IMR-90 (cell line): ENCODE results near the gene ERP29. TPM values are rescaled to one million over a fixed set of nuclear protein-coding genes. Genes with fewer than 3 reads are reported as not detected.
"Not testable (repeated sequence)": the region's sequence is repeated elsewhere in the genome, so short reads cannot be mapped to it uniquely, and the experiment has no call there.

ENCODE experiments used
- ATAC-seq: fragments of 200-7000 bp; cut with Tn5 transposase; 2 replicates; pipeline ENCODE4 v1.9.1; 2020; ENCODE audit warnings: low read depth, mild to moderate bottlenecking, moderate library complexity
- BruUV-seq: library from RNA; stranded (reverse); fragments of 400-500 nt; replicated peaks from 2 replicates; lab custom pipeline; 2021; lab: Mats Ljungman, UMichigan
- CTCF ChIA-PET: fragments of 300-600 bp; formaldehyde crosslinking; extraction: SDS; loops from one replicate; lab custom pipeline; 2021; ENCODE audit warnings: antibody characterized with exemption; lab: Yijun Ruan, JAX
- POLR2A ChIA-PET: fragments of 300-600 bp; sonication (Branson Sonifier 250); formaldehyde crosslinking; loops from one replicate; lab custom pipeline; 2022; ENCODE audit warnings: antibody characterized with exemption; ENCODE audit not compliant: unreplicated experiment; lab: Charles Lee
- DNase-seq: peaks from one replicate; pipeline ENCODE4 v3.0.0; 2013
- H2AFZ ChIP-seq: replicated peaks from 2 replicates; pipeline ENCODE3; 2013; ENCODE audit warnings: low read length, mild to moderate bottlenecking; ENCODE audit not compliant: poor library complexity
- H2AK5ac ChIP-seq: 2 replicates; pipeline ENCODE4 v1.6.1; 2013; ENCODE audit warnings: low read depth, low read length, inconsistent platforms
- H2AK9ac ChIP-seq: replicated peaks from 2 replicates; pipeline ENCODE3; 2013; ENCODE audit warnings: mild to moderate bottlenecking, low read depth, low read length, moderate library complexity; ENCODE audit not compliant: poor library complexity
- H2BK120ac ChIP-seq: 2 replicates; pipeline ENCODE4 v1.6.1; 2013; ENCODE audit warnings: low read depth, low read length, inconsistent platforms
- H2BK15ac ChIP-seq: 3 replicates; pipeline ENCODE4 v1.6.1; 2013; ENCODE audit warnings: low read depth, low read length, inconsistent platforms
- H2BK20ac ChIP-seq: 2 replicates; pipeline ENCODE4 v1.6.1; 2013; ENCODE audit warnings: low read depth, mild to moderate bottlenecking, inconsistent platforms, low read length, moderate library complexity
- H2BK5ac ChIP-seq: 2 replicates; pipeline ENCODE4 v1.6.1; 2013; ENCODE audit warnings: mild to moderate bottlenecking, low read depth, low read length, inconsistent platforms; ENCODE audit not compliant: poor library complexity, severe bottlenecking
- H3K14ac ChIP-seq: replicated peaks from 2 replicates; pipeline ENCODE4 v1.6.1; 2013; ENCODE audit warnings: low read depth, low read length, inconsistent platforms
- H3K18ac ChIP-seq: 2 replicates; pipeline ENCODE4 v1.6.1; 2013; ENCODE audit warnings: low read depth, low read length, control low read depth
- H3K23ac ChIP-seq: 2 replicates; pipeline ENCODE4 v1.6.1; 2013; ENCODE audit warnings: low read depth, low read length, inconsistent platforms
- H3K27ac ChIP-seq: 2 replicates; pipeline ENCODE4 v1.5.1; 2013; ENCODE audit warnings: mild to moderate bottlenecking, control low read depth, low read length; ENCODE audit not compliant: insufficient read depth
- H3K27me3 ChIP-seq: 2 replicates; pipeline ENCODE4 v1.6.1; 2013; ENCODE audit warnings: low read length; ENCODE audit not compliant: control insufficient read depth, insufficient read depth
- H3K36me3 ChIP-seq: 2 replicates; pipeline ENCODE4 v1.6.1; 2013; ENCODE audit warnings: low read length, mixed read lengths; ENCODE audit not compliant: control insufficient read depth, insufficient read depth
- H3K4ac ChIP-seq: 2 replicates; pipeline ENCODE4 v1.6.1; 2013; ENCODE audit warnings: low read depth, low read length, inconsistent platforms
- H3K4me1 ChIP-seq: 2 replicates; pipeline ENCODE4 v1.6.1; 2013; ENCODE audit warnings: low read length, mixed read lengths; ENCODE audit not compliant: control insufficient read depth, insufficient read depth
- H3K4me2 ChIP-seq: 2 replicates; pipeline ENCODE4 v1.6.1; 2013; ENCODE audit warnings: low read depth, mild to moderate bottlenecking, control low read depth, low read length, moderate library complexity
- H3K4me3 ChIP-seq: 2 replicates; pipeline ENCODE4 v1.5.1; 2013; ENCODE audit warnings: low read depth, mild to moderate bottlenecking, control low read depth, low read length, moderate library complexity; ENCODE audit not compliant: insufficient read depth
- H3K56ac ChIP-seq: 2 replicates; pipeline ENCODE4 v1.6.1; 2013; ENCODE audit warnings: low read length, inconsistent platforms; ENCODE audit not compliant: insufficient read depth; ENCODE audit errors: extremely low read depth
- H3K79me1 ChIP-seq, 2 experiments: 2 replicates each; pipeline ENCODE4 v1.6.1; 2013; ENCODE audit warnings: low read length in 2 of 2, inconsistent platforms in 1 of 2, low read depth in 1 of 2
- H3K9ac ChIP-seq: 2 replicates; pipeline ENCODE4 v1.6.1; 2013; ENCODE audit warnings: low read depth, low read length, control low read depth
- H3K9me1 ChIP-seq: 2 replicates; pipeline ENCODE4 v1.6.1; 2013; ENCODE audit warnings: low read length, inconsistent platforms; ENCODE audit not compliant: insufficient read depth
- H3K9me3 ChIP-seq: 2 replicates; pipeline ENCODE4 v1.6.1; 2013; ENCODE audit warnings: low read length; ENCODE audit not compliant: control insufficient read depth, insufficient read depth
- H4K20me1 ChIP-seq: 2 replicates; pipeline ENCODE4 v1.6.1; 2013; ENCODE audit warnings: low read length, inconsistent platforms; ENCODE audit not compliant: insufficient read depth
- H4K5ac ChIP-seq: 2 replicates; pipeline ENCODE4 v1.6.1; 2013; ENCODE audit warnings: mild to moderate bottlenecking, low read depth, low read length, control low read depth
- H4K8ac ChIP-seq, 2 experiments: 2 replicates each; pipeline ENCODE4 v1.6.1; 2013; ENCODE audit warnings: low read depth in 2 of 2, low read length in 2 of 2, control low read depth in 1 of 2, inconsistent platforms in 1 of 2
- H4K91ac ChIP-seq: 2 replicates; pipeline ENCODE4 v1.6.1; 2013; ENCODE audit warnings: low read depth, low read length, inconsistent platforms; ENCODE audit not compliant: insufficient read depth
- WGBS, 2 experiments: methylation state at CpG; one replicate each; pipeline versions ENCODE4 v1.1.5 to v1.1.7; 2013; ENCODE audit warnings: missing lambda C conversion rate in 2 of 2; ENCODE audit not compliant: insufficient read length in 1 of 2; ENCODE audit errors: extremely low coverage in 2 of 2; 5-methylcytosine and 5-hydroxymethylcytosine counted together
- dilution Hi-C: fragments of 300-500 bp; cut with HindIII; formaldehyde crosslinking; loops from one replicate; pipeline ENCODE4 v1.14.3; 2018; ENCODE audit warnings: low sequenced_read_pairs; ENCODE audit not compliant: unreplicated experiment
- in situ Hi-C: fragments of 300-500 bp; cut with MboI; formaldehyde crosslinking; loops from 3 replicates; pipeline ENCODE4 v1.14.3; 2019; ENCODE audit warnings: low sequenced_read_pairs, inconsistent platforms, mixed read lengths
- intact Hi-C: fragments of 100-400 bp; cut with micrococcal nuclease; formaldehyde crosslinking; loops from 2 replicates; pipeline ENCODE4 v1.10.0; 2022
- polyA plus RNA-seq, 3 experiments: library from polyadenylated mRNA; depleted of rRNA; stranded (reverse); fragments of >200 nt; gene quantifications; 2 replicates each; pipeline ENCODE4 v1.2.3, GENCODE V29; 2012; ENCODE audit warnings: low replicate concordance in 1 of 3
- total RNA-seq: library from RNA; depleted of rRNA; stranded (reverse); fragments of >200 nt; gene quantifications from 2 replicates; pipeline ENCODE4 v1.2.3, GENCODE V29; 2012

The ERP29 gene
- total and polyA plus RNA-seq, 2 of the 4 experiments (the other 2 are of a cell fraction) = 30.3 to 98.8 TPM

- H3K4ac ChIP-seq, H2AFZ ChIP-seq, H3K4me1 ChIP-seq, H4K5ac ChIP-seq, H3K79me1 ChIP-seq, H3K18ac ChIP-seq, H3K14ac ChIP-seq, H3K27me3 ChIP-seq, DNase-seq, H2BK5ac ChIP-seq, H2AK9ac ChIP-seq, H3K9me1 ChIP-seq, H3K56ac ChIP-seq, ATAC-seq, H2AK5ac ChIP-seq, in situ Hi-C loops, dilution Hi-C loops, H3K9me3 ChIP-seq, H4K91ac ChIP-seq, H2BK120ac ChIP-seq, CTCF ChIA-PET, H3K27ac ChIP-seq, H2BK15ac ChIP-seq, POLR2A ChIA-PET, H4K20me1 ChIP-seq, H2BK20ac ChIP-seq, H3K23ac ChIP-seq, H3K4me3 ChIP-seq, BruUV-seq, H4K8ac ChIP-seq, H3K4me2 ChIP-seq, H3K9ac ChIP-seq: not testable (repeated sequence)
- peaks cover 35% of the 10 kb centered on the region for H3K36me3 ChIP-seq
- WGBS, 2 experiments = no CpG with 5 or more reads among the region's 12 CpGs
- intact Hi-C loops = loop anchor here (5.0 kb wide), 1 partner anchor 46 kb away; no protein-coding TSS in a partner anchor
These were observed 23.4 kb downstream of the ERP29 start for GRCh38 chr12:112036614-112037013.
